ENCODE measurements around the gene NCKAP5L.

The NCKAP5L gene

DNA sequence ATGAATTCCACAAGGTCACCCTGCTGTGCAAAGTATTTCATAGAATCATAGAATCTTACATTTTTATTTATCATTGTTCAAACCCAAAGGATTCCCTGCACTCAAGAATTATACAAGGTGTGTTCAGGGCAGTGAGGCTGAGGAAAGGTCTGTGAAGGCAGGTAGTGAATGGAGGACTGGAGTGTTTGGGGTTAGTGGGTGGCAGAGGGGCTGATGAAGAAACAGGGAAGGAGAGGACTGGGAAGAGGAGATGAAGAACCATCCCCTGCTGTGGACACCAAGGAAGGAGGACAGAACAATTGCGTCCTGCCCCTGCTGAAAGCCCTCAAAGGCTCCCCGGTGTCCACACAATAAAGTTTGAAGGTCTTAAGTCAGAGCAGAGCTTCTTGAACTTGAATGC is 25.5 kb upstream of the NCKAP5L start:
- Histone ChIP-seq H3F3A (ENCODE audit: low read depth) (no peaks in the 10 kb centered on the region), H4K20me1 (ENCODE audit: insufficient read depth, low read length, poor library complexity, severe bottlenecking) (no peaks in the 10 kb centered on the region), H3K36me3 (ENCODE audit: insufficient read depth, low read length) (no peaks in the 10 kb centered on the region), H3K9me3 (ENCODE audit: insufficient read depth, low read depth, low read length) (no peaks in the 10 kb centered on the region), H2AFZ (ENCODE audit: low read length) (no peak overlapping the region), H3K4me3 (ENCODE audit: low read length, poor library complexity, severe bottlenecking) (no peak overlapping the region), H3K4me2 (ENCODE audit: low read depth, low read length, poor library complexity, severe bottlenecking) (no peak overlapping the region), H3K79me2 (ENCODE audit: insufficient read depth, low read length) (no peaks in the 10 kb centered on the region), H3K9ac (ENCODE audit: low read depth, low read length, poor library complexity, severe bottlenecking) (no peak overlapping the region), H3K4me1 (ENCODE audit: insufficient read depth, low read length, poor library complexity, severe bottlenecking) (no peaks in the 10 kb centered on the region), H3K9me2 (replicated peaks; ENCODE audit: low read depth, low read length) (no peaks in the 10 kb centered on the region), H3K27me3 (ENCODE audit: insufficient read depth, low read length, poor library complexity, severe bottlenecking) (no peaks in the 10 kb centered on the region)
- TF ChIP-seq, protein P1, sequence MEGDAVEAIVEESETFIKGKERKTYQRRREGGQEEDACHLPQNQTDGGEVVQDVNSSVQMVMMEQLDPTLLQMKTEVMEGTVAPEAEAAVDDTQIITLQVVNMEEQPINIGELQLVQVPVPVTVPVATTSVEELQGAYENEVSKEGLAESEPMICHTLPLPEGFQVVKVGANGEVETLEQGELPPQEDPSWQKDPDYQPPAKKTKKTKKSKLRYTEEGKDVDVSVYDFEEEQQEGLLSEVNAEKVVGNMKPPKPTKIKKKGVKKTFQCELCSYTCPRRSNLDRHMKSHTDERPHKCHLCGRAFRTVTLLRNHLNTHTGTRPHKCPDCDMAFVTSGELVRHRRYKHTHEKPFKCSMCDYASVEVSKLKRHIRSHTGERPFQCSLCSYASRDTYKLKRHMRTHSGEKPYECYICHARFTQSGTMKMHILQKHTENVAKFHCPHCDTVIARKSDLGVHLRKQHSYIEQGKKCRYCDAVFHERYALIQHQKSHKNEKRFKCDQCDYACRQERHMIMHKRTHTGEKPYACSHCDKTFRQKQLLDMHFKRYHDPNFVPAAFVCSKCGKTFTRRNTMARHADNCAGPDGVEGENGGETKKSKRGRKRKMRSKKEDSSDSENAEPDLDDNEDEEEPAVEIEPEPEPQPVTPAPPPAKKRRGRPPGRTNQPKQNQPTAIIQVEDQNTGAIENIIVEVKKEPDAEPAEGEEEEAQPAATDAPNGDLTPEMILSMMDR (conservative IDR thresholded peaks at IDR 0.05; ENCODE audit: low read length) = no peak
- no peak for TF ChIP-seq EZH2phosphoT487 (IDR thresholded peaks at IDR 0.05; ENCODE audit: borderline replicate concordance)

DNA sequence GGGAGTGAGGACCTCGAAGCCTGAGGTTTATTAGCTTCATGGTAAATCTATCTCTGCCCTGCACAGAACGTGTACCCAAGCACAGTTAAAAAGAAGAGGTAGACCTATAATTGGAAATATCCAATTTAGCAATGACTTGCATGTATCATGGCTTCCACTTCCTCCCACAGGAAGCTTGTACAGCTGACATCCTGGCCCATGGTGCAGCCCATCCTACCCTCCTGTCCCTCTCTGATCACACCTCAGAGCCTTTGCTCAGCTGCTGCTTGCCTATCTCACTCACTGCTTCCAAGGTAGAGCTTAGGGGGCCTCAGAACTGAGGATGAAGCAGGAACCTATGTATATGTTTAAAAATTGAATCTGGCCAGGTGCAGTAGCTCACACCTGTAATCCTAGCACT is 18.9 kb upstream of the NCKAP5L start:
- H3K9ac ChIP-seq (ENCODE audit: low read depth, low read length, poor library complexity, severe bottlenecking) = no peak overlapping the region
- TF ChIP-seq, protein P1 (conservative IDR thresholded peaks at IDR 0.05; ENCODE audit: low read length) = no peak
- TF ChIP-seq EZH2phosphoT487 (IDR thresholded peaks at IDR 0.05; ENCODE audit: borderline replicate concordance) = no peak
- no peaks in the 10 kb centered on the region for H4K20me1 ChIP-seq (ENCODE audit: insufficient read depth, low read length, poor library complexity, severe bottlenecking)
- no peaks in the 10 kb centered on the region for H3K9me3 ChIP-seq (ENCODE audit: insufficient read depth, low read depth, low read length)
- no peaks in the 10 kb centered on the region for H3K9me2 ChIP-seq (replicated peaks; ENCODE audit: low read depth, low read length)
- no peaks in the 10 kb centered on the region for H3K36me3 ChIP-seq (ENCODE audit: insufficient read depth, low read length)
- H3K79me2 ChIP-seq (ENCODE audit: insufficient read depth, low read length) = peaks cover 6% of the 10 kb centered on the region; the same call in 1 of the 2 replicates
- peak overlapping the region; percentile 3 for H3K4me3 ChIP-seq (ENCODE audit: low read length, poor library complexity, severe bottlenecking)
- H3K4me1 ChIP-seq (ENCODE audit: insufficient read depth, low read length, poor library complexity, severe bottlenecking) = peaks cover 18% of the 10 kb centered on the region
- H2AFZ ChIP-seq (ENCODE audit: low read length) = peak overlapping the region; percentile 53
- no peaks in the 10 kb centered on the region for H3K27me3 ChIP-seq (ENCODE audit: insufficient read depth, low read length, poor library complexity, severe bottlenecking)
- H3F3A ChIP-seq (ENCODE audit: low read depth) = 0 out of 2 replicates have a peak, but pooled peaks cover 4% of the 10 kb centered on the region
- peak overlapping the region; percentile 36 for H3K4me2 ChIP-seq (ENCODE audit: low read depth, low read length, poor library complexity, severe bottlenecking)

DNA sequence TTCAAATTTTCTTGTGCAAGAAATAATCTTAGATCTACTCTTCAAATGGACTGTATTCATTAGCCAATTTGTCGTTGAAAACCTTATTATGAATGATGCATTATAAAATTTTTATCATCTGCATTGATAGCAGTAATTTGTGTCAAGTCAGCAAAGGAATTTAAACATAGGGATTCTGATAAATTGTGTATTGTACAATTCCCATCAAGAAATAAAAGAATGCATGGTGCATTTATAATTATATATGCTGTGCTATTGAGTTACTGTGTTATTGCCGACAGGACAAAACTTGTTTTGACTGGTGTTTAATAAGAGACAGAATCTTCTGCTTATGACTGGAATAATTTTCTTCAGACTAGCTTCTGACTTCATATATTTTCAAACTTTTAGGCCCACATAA is 17.8 kb upstream of the NCKAP5L start:
- Histone ChIP-seq H4K20me1 (ENCODE audit: insufficient read depth, low read length, poor library complexity, severe bottlenecking) (no peaks in the 10 kb centered on the region), H3K9me3 (ENCODE audit: insufficient read depth, low read depth, low read length) (no peaks in the 10 kb centered on the region), H2AFZ (ENCODE audit: low read length) (no peak overlapping the region), H3K4me2 (ENCODE audit: low read depth, low read length, poor library complexity, severe bottlenecking) (no peak overlapping the region), H3F3A (ENCODE audit: low read depth) (0 out of 2 replicates have a peak, but pooled peaks cover 6% of the 10 kb centered on the region), H3K79me2 (ENCODE audit: insufficient read depth, low read length) (peaks cover 11% of the 10 kb centered on the region; the same call in 1 of the 2 replicates), H3K9ac (ENCODE audit: low read depth, low read length, poor library complexity, severe bottlenecking) (no peak overlapping the region), H3K4me3 (ENCODE audit: low read length, poor library complexity, severe bottlenecking) (no peak overlapping the region), H3K27me3 (ENCODE audit: insufficient read depth, low read length, poor library complexity, severe bottlenecking) (no peaks in the 10 kb centered on the region), H3K9me2 (replicated peaks; ENCODE audit: low read depth, low read length) (no peaks in the 10 kb centered on the region), H3K4me1 (ENCODE audit: insufficient read depth, low read length, poor library complexity, severe bottlenecking) (peaks cover 24% of the 10 kb centered on the region), H3K36me3 (ENCODE audit: insufficient read depth, low read length) (no peaks in the 10 kb centered on the region)
- TF ChIP-seq, protein P1 (conservative IDR thresholded peaks at IDR 0.05; ENCODE audit: low read length) = no peak
- TF ChIP-seq EZH2phosphoT487 (IDR thresholded peaks at IDR 0.05; ENCODE audit: borderline replicate concordance) = no peak
